Gastroesophageal sphincter (tissue), 4 donors: Measurements from ENCODE around the gene USP24. TPM values are rescaled to one million over a fixed set of nuclear protein-coding genes. Genes with fewer than 3 reads are reported as not detected.

Experiments used
- ATAC-seq: fragments of 150-250 bp; one replicate; pipeline ENCODE4 v1.9.1; 2016; ENCODE audit warnings: mild to moderate bottlenecking, moderate library complexity
- H3K27ac ChIP-seq, 4 donors: fragments of 200-600 bp; sonication (generic) in 3 of 4; 1 replicate in 3 of 4; 2 replicates in 1 of 4; pipeline ENCODE4 v1.5.1; 2016 to 2019
- H3K27me3 ChIP-seq: fragments of 200-600 bp; sonication (generic); one replicate; pipeline ENCODE4 v1.5.1; 2019
- H3K36me3 ChIP-seq, 2 donors: fragments of 200-600 bp; sonication (generic); one replicate each; pipeline ENCODE4 v1.5.1; 2019; ENCODE audit warnings: control low read depth in 1 of 2
- H3K4me1 ChIP-seq, 3 donors: fragments of 200-600 bp; sonication (generic); 1 replicate in 2 of 3; 2 replicates in 1 of 3; pipeline ENCODE4 v1.5.1; 2016 to 2019; ENCODE audit warnings: control low read depth in 2 of 3
- H3K4me3 ChIP-seq, 2 donors: fragments of 200-600 bp; sonication (generic); one replicate each; pipeline ENCODE4 v1.5.1; 2019; ENCODE audit warnings: mild to moderate bottlenecking in 1 of 2, moderate library complexity in 1 of 2
- H3K9me3 ChIP-seq, 3 donors: fragments of 200-600 bp; sonication (generic); one replicate each; pipeline ENCODE4 v1.5.1; 2017 to 2019; ENCODE audit warnings: control low read depth in 2 of 3
- EP300 ChIP-seq: sonication (generic); formaldehyde crosslinking; IDR thresholded peaks from one replicate; pipeline ENCODE4 v1.6.1; 2017; ENCODE audit warnings: antibody characterized with exemption, mild to moderate bottlenecking
- POLR2A ChIP-seq, 2 donors: fragments of 450-650 bp; IDR thresholded peaks; one replicate each; pipeline ENCODE4 v1.6.1; 2017; ENCODE audit warnings: antibody characterized with exemption in 2 of 2, mild to moderate bottlenecking in 2 of 2, moderate library complexity in 1 of 2
- POLR2AphosphoS5 ChIP-seq: sonication (generic); formaldehyde crosslinking; IDR thresholded peaks from one replicate; pipeline ENCODE4 v1.6.1; 2017; ENCODE audit warnings: antibody characterized with exemption
- WGBS, 2 donors: methylation state at CpG; one replicate each; pipeline ENCODE4 v1.1.5; 2018; ENCODE audit warnings: low coverage in 1 of 2; 5-methylcytosine and 5-hydroxymethylcytosine counted together
- total RNA-seq, 4 donors: library from RNA; depleted of rRNA; stranded (reverse); fragments of >200 nt; gene quantifications; one replicate each; pipeline ENCODE4 v1.1.0, GENCODE V29; 2016
- TF ChIP-seq, protein P1 (sequence below), 4 experiments: fragments of 200-600 bp in 2 of 4; fragments of 450-650 bp in 2 of 4; sonication (generic) in 1 of 4; IDR thresholded peaks; one replicate each; pipeline ENCODE4 v1.5.1; 2017 to 2019; ENCODE audit warnings: antibody characterized with exemption in 4 of 4, mild to moderate bottlenecking in 2 of 4, moderate library complexity in 2 of 4

Gene USP24
- total RNA-seq, 4 donors from 2014 or later, result 36.8 to 54.8 (median 45.5) TPM

DNA sequence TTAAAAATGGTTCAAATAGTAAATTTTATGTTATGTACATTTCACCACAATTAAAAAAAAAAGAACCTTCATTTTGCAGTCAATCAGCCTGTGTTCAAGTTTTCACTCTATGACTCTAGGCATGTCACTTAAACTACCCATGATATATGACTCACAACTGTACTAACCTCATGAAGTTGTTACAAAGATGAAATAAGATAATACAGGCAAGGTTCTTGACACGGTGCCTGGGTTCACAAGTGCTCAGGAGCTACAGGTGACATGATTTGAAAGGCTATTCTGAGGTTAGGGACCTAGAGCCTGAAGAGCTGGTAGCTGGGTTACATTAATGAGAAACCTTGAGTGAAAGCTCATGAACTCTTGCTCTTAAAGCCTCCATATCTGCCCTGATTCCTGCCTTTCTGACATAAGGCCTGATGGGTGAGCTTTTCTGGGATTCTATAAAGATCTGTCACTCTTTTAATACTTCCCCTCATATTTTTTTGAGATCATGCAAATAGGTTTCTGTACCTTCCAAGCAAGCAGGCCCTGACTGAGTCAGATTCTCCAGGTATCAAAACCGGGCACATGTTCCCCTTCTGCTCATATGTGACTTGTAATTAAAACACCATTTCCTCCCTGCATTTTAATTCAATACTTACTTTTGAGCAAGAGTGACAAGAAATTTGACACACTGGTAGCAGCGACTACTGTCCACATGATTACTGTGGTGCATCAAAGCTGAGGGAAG, 141.8 kb downstream of the USP24 start:
- Histone ChIP-seq H3K4me3 (no peak overlapping the region), H3K27me3 (no peaks in the 10 kb centered on the region), H3K9me3 (no peaks in the 10 kb centered on the region), H3K27ac (no peak overlapping the region), H3K36me3 (peaks cover 0 to 100% of the 10 kb centered on the region in 2 donors), H3K4me1 (peaks cover 0 to 6% (median 0%) of the 10 kb centered on the region in 3 donors)
- ATAC-seq, result no peak
- TF ChIP-seq EP300 (no peak), POLR2A (IDR thresholded peaks at IDR 0.05) (no peak), POLR2AphosphoS5 (no peak)
- TF ChIP-seq, protein P1, sequence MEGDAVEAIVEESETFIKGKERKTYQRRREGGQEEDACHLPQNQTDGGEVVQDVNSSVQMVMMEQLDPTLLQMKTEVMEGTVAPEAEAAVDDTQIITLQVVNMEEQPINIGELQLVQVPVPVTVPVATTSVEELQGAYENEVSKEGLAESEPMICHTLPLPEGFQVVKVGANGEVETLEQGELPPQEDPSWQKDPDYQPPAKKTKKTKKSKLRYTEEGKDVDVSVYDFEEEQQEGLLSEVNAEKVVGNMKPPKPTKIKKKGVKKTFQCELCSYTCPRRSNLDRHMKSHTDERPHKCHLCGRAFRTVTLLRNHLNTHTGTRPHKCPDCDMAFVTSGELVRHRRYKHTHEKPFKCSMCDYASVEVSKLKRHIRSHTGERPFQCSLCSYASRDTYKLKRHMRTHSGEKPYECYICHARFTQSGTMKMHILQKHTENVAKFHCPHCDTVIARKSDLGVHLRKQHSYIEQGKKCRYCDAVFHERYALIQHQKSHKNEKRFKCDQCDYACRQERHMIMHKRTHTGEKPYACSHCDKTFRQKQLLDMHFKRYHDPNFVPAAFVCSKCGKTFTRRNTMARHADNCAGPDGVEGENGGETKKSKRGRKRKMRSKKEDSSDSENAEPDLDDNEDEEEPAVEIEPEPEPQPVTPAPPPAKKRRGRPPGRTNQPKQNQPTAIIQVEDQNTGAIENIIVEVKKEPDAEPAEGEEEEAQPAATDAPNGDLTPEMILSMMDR (IDR thresholded peaks at IDR 0.05), result no peak
- 80 to 97% methylated on average over 1 to 3 of the region's 3 CpGs for WGBS, 2 donors

DNA sequence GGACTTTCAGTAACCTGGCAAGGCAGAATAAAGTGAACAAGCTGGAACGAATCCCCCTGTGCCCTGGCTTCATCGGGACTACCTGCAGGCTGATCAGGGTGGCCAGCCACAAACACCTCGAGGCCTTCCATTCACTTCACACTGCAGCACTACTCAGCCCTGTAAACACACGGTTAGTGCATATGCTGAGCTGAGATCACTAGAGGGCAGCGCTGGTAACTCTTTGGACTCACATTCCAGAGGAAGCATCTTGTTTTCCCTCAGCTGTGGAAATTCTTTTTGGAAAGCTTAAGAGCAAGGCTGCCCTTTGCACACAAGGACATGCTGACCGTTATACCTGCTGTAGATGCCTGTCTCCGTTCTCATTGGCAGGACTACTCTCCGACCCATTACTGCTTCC, 143.7 kb downstream of the USP24 start:
- WGBS, 2 donors, result 44 to 61% methylated on average over 3 to 8 of the region's 8 CpGs
- Histone ChIP-seq H3K27ac (peak overlapping the region in 1 of 4 donors; percentile 10), H3K4me3 (no peak overlapping the region), H3K4me1 (peaks cover 0 to 14% (median 0%) of the 10 kb centered on the region in 3 donors), H3K36me3 (peaks cover 0 to 97% of the 10 kb centered on the region in 2 donors), H3K9me3 (no peaks in the 10 kb centered on the region), H3K27me3 (no peaks in the 10 kb centered on the region)
- no peak for TF ChIP-seq EP300
- no peak for TF ChIP-seq POLR2AphosphoS5
- TF ChIP-seq, protein P1 (IDR thresholded peaks at IDR 0.05), result peak in 2 of 4 experiments; percentile 13 to 49
- no peak for TF ChIP-seq POLR2A (IDR thresholded peaks at IDR 0.05)
- no peak for ATAC-seq

DNA sequence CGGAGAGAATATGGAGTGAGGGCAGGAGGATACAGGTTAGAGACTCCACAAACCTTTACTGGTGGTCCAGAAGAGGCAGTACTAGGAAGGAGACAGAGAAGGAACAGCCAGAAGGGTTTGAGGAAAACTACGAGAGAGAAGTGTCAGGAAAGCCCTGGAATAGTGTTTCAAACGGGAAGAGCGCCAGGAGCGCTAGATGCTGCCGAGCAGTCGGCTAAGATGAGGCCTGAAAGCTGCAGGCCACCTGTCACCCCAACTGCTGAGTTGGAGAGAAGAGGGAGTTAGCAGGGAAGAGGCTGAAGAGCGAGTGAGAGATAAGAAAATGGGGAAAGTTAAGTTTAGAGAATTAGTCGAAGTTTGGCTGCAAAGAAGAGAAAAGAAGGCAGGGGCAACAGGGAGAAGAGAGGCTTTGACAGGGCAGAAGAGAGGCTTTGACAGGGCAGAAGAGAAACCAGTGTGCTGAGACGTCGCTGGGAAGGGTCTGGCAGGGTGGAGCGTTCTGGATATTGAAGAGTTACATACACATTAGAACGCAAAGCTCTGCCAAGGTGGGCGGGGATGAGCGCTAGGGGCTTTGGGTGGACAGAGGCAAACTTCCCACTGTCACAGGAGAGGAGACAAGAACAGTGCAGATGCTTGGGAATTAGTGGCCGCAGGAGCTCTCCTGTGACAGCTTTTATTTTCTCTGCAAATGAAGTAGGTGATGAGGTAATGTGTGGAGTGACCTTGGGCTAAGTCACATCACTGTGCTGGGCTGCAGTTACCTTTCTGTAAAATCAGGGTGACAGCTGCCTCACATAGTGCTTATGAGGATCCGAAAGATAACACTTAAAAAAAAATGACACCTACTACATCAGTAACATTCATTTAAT, 144.6 kb downstream of the USP24 start:
- TF ChIP-seq POLR2A (IDR thresholded peaks at IDR 0.05) (no peak), POLR2AphosphoS5 (no peak), EP300 (no peak)
- TF ChIP-seq, protein P1 (IDR thresholded peaks at IDR 0.05), result no peak
- WGBS, 2 donors, result 58 to 70% methylated on average over 12 to 15 of the region's 17 CpGs
- ATAC-seq, result no peak
- Histone ChIP-seq H3K4me3 (no peak overlapping the region), H3K36me3 (peaks cover 0 to 94% of the 10 kb centered on the region in 2 donors), H3K27ac (peak overlapping the region in 2 of 4 donors; percentile 5 to 10), H3K4me1 (peaks cover 0 to 24% (median 4%) of the 10 kb centered on the region in 3 donors), H3K27me3 (no peaks in the 10 kb centered on the region), H3K9me3 (no peaks in the 10 kb centered on the region)

DNA sequence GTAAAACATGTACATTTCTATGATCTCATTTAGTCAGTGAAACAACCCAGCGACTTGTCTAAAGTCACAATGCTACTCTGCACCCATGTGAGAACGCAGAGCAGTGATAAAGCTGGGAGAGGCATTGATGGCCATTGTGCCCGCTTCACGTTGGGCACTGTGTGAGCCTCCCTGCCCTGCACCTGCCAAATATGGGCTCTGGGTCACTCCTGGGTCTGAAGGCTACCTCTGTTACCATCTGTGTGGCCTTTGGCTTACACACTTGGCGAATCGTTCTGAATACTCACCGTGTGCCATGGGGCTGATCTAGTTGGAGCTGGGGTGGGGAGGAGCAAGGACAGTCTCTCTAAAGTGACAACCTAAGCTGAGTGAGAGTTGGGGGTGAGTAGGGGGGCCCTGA, 145.9 kb downstream of the USP24 start:
- Histone ChIP-seq H3K4me3 (no peak overlapping the region), H3K27ac (no peak overlapping the region), H3K4me1 (peaks cover 0 to 36% (median 13%) of the 10 kb centered on the region in 3 donors), H3K27me3 (no peaks in the 10 kb centered on the region), H3K9me3 (no peaks in the 10 kb centered on the region), H3K36me3 (peaks cover 0 to 82% of the 10 kb centered on the region in 2 donors)
- TF ChIP-seq, protein P1 (IDR thresholded peaks at IDR 0.05), result no peak
- no peak for TF ChIP-seq POLR2A (IDR thresholded peaks at IDR 0.05)
- no peak for TF ChIP-seq POLR2AphosphoS5
- no peak for TF ChIP-seq EP300
- 84 to 93% methylated on average over 3 to 5 of the region's 7 CpGs for WGBS, 2 donors
- no peak for ATAC-seq
